Anterior cingulate cortex (tissue), 58 donors: ENCODE results near the gene DERA.
A peak's percentile ranks its signal among the peaks of the same experiment; 100 is the strongest.
"Not testable (repeated sequence)": the region's sequence is repeated elsewhere in the genome, so short reads cannot be mapped to it uniquely, and the experiment has no call there.

Experiments used
- DNase-seq, 58 donors: peaks; one replicate each; lab custom pipeline; 2025; lab: John Stamatoyannopoulos, UW

The DERA gene

DNA sequence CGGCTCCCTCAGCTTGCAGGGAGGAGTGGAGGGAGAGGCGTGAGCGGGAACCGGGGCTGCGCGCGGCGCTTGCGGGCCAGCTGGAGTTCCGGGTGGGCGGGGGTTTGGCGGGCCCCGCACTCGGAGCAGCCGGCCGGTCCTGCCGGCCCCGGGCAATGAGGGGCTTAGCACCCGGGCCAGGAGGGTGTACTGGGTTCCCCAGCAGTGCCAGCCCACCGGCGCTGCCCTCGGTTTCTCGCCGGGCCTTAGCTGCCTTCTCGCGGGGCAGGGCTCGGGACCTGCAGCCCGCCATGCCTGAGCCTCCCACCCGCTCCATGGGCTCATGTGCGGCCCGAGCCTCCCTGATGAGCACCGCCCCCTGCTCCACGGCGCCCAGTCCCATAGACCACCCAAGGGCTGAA, 146.2 kb downstream of the DERA start:
- not testable (repeated sequence) for DNase-seq

DNA sequence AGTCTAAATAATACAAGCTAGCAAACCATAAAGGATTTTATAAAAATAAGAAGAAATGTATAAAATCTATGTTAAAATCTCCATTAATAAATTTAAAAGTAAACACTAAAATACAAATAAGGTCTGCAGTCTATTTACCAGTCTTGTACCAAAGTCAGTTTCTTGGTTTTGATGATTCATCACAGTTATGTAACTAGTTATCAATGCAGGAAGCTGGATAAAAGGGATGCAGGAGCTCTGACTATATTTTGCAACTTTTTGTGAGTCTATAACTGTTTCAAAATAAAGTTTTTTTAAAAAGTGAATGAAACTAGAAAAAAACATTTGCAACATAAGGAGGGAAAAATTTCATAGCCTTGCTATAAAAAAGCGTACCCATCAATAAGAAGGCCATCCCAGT, 151.5 kb downstream of the DERA start:
- DNase-seq, result no peak

DNA sequence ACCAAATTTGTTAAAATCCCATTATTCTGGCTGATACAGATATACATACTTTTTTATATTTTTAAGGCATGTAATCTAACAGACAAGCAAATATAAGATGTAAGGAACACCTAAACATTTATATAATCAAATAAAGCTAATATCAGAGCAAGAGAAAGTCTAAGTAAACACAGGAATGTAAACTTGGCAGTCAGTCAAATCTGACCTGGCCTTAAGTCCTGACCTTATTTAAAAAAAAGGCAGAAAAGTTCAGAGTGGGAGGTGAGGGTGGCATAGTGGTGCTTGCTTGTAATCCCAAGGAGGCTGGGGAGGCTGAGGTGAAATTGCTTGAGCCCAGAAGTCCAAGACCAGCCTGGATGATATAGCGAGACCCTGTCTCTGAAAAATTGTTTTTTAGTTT, 152.6 kb downstream of the DERA start:
- DNase-seq, result no peak

DNA sequence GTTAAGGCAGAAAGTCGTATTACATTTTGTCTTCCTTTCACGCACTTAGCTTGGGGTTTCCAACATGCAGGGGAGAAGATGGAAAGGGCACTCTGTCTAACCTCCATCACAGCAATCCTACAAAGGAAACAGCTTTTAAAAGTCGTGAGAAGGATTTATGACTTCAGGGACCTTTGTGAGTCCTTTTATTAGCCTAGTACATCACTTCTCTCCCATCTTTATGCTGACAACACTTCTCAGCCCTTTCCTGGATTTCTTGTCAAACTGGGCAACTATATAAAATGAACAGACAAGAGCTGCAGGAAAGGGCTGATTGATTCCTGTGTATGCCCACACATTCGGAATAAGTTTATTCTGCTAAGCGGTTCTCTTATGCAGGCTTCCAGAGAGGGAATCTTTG, 159.0 kb downstream of the DERA start:
- no peak for DNase-seq

DNA sequence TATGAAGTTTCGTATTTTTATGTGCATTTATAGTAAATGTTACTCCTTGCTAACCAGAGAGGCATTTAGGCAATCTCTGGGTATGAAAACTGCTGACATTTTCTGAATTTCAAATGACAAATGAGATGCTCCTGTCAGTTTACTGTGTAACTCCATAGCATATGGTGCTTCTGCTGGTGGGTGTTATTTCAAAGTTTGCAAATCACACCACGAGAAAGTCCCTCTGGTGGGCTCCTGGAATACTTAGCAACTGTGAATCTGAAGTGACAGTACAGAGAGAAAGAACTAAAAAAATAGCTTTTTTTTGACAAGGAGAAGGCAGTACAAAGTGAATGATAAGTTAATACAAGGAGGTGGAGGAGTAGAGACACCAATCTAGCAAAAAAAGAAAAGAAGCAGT, 161.5 kb downstream of the DERA start:
- peak in 3 of 58 donors; percentile 1 to 21 (median 11) for DNase-seq

DNA sequence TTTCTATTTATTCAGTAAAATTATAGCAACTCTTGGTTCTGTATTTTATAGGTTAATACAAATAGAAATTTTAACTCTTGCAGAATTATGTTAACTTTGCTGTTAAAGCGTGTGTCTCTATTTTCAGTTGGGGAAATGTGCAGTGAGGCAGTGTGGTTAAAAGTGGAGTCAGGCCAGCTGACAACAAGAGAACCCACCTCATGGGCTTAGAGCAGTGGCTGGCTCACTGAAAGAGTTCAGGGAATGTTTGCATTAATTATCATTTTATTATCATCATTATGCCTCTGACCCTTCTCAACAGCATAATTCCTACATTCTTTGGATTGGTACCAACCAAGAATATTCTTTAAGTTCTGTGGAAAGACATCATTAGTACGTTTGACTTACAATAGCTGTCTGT, 163.8 kb downstream of the DERA start:
- DNase-seq, result no peak

DNA sequence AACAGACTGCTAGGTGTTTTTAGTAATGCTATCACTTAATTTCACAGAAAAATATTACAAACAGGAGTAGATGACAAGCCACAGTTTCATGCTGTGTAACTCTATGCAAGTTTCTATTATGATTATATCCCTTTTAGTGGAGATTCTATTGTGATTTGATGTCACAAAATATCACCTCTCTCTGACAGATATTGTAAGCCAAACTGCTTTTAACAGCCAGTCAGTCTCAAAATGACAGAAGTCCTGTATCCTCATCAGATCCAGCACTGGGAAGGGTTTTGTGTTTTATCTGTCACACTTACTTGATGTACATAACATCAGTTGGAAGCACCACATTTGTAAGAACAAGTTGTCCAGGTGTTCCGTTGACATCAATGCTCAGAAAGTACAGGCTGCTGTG, 164.8 kb downstream of the DERA start:
- no peak for DNase-seq

DNA sequence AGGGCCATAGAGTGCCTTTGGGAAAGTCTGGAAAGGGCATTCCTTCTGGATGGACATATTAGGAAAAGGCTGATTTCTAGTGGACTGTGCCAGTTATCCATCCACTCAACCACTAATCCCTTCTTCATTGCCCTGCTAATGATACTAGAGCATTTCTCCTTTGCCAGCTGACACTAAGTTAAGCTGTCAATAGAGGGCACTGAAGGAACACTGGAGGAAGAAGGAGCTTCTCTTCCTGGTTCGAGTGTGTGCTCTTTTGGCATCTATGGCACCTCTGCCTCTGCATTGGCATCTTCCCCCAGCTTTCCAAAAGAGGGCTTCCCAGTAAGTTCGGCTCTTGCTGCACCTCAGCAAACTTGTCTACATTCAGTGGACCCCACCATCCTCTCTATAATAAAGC, 165.4 kb downstream of the DERA start:
- no peak for DNase-seq

DNA sequence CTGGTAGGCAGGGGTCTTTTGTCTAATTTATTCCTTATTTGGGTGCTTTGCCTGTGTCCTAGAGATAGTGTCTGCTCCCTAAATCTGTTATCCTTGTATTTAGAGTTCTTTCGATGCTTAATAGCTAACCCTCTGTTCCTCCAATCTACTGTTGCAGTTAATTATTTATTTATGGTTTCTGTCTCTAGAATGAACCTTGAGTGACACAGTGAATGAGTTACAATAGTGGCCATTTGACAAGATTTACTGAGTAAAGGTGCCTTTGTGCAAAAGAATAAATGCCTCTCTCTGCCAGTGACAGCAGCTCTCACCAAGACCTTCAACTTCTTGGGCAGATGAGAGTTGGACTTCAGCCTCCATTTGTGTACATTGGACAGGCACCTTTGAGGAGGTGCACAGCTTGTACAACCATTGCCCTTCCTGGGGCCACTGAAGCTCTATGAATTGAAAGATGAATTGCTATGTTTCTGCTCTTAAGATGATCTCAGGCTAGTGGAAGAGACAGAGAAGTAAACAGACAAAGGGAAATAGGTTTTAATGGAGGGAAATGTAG, 165.9 kb downstream of the DERA start:
- no peak for DNase-seq

DNA sequence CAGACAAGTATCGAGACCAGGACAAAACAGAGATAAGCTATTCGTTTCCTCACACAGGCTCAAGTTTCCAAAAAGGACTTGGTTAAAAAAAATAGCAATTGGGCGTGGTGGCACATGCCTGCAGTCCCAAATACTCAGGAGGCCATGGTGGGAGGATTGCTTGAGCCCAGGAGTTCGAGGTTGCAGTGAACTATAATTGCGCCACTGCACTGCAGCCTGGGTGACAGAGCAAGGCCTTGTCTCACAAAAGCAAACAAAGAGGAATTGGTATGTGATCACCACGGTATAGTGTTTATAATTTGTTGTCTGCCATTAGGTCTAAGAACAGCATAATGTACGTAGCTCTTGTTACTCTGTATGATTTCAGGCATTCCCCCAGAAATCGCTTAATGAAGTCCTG, 175.3 kb downstream of the DERA start:
- DNase-seq, result no peak

DNA sequence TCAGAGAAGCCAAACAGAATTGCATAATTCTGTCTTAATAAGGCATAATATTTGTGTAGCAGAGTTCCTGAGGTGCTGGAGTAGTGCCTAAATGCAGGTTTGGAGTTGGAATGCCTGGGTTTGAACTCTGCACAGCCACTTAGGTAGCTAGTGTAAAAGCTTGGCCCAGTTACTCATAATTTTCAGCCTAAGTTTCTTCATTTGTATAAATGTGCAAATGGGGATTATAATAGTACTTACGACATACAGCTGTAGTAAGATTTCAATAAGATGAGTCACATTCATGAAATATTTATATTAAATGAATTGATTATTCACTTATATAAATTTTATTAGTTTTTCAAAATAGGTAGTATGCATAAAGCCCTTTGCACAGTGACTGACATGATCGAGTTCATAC, 175.8 kb downstream of the DERA start:
- DNase-seq, result no peak
